Measurements from ENCODE around the gene ATP1A2.

DNA sequence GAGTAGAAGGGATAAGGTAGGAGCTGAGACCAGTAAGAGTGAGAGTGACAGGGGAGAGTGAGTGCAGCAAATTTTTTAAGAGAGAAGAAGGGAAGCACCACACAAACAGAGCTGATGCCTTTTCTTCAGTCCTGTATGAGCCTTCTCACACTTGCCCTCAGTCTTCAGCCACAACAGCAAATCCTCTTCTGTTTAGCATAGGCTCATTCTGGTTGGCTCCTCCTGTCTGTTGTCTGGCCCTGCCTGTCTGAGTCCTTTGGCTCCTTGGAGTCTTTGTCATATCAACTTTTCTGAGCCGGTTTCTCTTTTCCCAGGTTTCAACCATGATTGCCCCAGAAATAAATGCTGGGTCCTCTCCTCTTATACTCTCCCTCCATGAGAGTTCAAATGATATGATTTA, 62.1 kb downstream of the ATP1A2 start:
- TF ChIP-seq, protein P1, sequence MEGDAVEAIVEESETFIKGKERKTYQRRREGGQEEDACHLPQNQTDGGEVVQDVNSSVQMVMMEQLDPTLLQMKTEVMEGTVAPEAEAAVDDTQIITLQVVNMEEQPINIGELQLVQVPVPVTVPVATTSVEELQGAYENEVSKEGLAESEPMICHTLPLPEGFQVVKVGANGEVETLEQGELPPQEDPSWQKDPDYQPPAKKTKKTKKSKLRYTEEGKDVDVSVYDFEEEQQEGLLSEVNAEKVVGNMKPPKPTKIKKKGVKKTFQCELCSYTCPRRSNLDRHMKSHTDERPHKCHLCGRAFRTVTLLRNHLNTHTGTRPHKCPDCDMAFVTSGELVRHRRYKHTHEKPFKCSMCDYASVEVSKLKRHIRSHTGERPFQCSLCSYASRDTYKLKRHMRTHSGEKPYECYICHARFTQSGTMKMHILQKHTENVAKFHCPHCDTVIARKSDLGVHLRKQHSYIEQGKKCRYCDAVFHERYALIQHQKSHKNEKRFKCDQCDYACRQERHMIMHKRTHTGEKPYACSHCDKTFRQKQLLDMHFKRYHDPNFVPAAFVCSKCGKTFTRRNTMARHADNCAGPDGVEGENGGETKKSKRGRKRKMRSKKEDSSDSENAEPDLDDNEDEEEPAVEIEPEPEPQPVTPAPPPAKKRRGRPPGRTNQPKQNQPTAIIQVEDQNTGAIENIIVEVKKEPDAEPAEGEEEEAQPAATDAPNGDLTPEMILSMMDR (IDR thresholded peaks at IDR 0.05): no peak
- TF ChIP-seq, protein P2, sequence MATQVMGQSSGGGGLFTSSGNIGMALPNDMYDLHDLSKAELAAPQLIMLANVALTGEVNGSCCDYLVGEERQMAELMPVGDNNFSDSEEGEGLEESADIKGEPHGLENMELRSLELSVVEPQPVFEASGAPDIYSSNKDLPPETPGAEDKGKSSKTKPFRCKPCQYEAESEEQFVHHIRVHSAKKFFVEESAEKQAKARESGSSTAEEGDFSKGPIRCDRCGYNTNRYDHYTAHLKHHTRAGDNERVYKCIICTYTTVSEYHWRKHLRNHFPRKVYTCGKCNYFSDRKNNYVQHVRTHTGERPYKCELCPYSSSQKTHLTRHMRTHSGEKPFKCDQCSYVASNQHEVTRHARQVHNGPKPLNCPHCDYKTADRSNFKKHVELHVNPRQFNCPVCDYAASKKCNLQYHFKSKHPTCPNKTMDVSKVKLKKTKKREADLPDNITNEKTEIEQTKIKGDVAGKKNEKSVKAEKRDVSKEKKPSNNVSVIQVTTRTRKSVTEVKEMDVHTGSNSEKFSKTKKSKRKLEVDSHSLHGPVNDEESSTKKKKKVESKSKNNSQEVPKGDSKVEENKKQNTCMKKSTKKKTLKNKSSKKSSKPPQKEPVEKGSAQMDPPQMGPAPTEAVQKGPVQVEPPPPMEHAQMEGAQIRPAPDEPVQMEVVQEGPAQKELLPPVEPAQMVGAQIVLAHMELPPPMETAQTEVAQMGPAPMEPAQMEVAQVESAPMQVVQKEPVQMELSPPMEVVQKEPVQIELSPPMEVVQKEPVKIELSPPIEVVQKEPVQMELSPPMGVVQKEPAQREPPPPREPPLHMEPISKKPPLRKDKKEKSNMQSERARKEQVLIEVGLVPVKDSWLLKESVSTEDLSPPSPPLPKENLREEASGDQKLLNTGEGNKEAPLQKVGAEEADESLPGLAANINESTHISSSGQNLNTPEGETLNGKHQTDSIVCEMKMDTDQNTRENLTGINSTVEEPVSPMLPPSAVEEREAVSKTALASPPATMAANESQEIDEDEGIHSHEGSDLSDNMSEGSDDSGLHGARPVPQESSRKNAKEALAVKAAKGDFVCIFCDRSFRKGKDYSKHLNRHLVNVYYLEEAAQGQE (IDR thresholded peaks at IDR 0.05; ENCODE audit: insufficient read depth in 1 of 2, low read depth in 2 of 2, low read length in 1 of 2): no peak
- TF ChIP-seq SIN3A (IDR thresholded peaks at IDR 0.05; ENCODE audit: borderline replicate concordance, insufficient read depth, low read depth, low read length): no peak

Data from Panc1 (cell line).